ENCODE results near the gene CCDC138.

CCDC138 gene

DNA sequence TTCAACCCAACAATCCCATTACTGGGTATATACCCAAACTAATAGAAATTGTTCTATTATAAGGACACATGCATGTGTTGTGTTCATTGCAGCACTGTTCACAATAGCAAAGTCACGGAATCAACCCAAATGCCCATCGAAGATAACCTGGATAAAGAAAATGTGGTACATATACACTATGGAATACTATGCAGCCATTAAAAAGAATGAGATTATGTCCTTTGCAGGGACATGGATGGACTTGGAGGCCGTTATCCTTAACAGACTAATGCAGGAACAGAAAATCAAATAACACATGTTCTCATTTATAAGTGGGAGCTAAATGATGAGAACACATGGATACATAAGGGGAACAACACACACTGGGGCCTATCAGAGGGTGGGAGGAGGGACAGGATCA is 65.8 kb downstream of the CCDC138 start:
- DNase-seq (ENCODE audit: insufficient read length, low spot score): no peak
- no peak for FAIRE-seq
- TF ChIP-seq CTCF (IDR thresholded peaks at IDR 0.05; ENCODE audit: insufficient read depth, missing control alignments): no peak

- DNase-seq (ENCODE audit: insufficient read length, low spot score) (no peak), FAIRE-seq (no peak)
- no peak for TF ChIP-seq CTCF (IDR thresholded peaks at IDR 0.05; ENCODE audit: insufficient read depth, missing control alignments)
Measured at GRCh38 chr2:108853421-108853820, 66.8 kb downstream of the CCDC138 start.

DNA sequence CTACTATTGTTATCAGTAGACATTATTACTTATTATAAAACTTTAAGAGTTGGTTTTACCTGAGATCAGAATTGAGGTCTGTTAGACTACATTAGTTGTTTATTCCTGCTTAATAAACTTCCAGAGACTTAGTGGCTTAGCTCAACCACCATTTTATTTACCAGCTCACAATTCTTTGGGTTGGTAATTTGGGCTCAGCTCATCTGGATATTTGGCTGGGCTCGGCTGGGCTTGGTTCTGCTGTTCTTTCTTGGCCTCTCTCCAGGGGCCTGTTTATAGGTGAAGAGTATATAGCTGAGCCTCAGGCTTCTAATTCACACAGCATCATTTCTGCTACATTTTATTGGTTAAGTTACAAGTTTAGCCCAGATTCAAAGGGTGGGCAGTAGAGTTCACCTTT is 67.9 kb downstream of the CCDC138 start:
- FAIRE-seq: no peak
- TF ChIP-seq CTCF (IDR thresholded peaks at IDR 0.05; ENCODE audit: insufficient read depth, missing control alignments): no peak
- no peak for DNase-seq (ENCODE audit: insufficient read length, low spot score)

DNA sequence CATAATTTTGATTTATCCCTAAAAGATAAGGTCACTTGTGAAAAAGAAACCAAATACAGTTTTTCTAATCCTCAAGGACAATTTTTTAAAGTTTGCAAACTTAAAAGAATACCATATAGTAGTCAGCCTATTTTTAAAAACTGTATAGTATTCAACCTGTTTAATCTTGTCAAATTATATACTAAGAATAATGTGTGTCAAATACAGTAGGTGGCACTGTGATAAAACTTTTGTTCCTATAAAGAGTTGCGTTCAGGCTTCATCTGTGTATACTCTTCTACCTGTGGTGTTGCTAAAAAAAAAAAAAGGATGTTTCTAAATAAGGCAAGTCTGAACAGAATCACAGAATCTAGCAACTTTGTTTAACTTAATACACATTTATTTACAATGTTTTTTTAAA is 68.6 kb downstream of the CCDC138 start:
- DNase-seq (ENCODE audit: insufficient read length, low spot score): no peak
- peak; percentile 61 for FAIRE-seq
- TF ChIP-seq CTCF (IDR thresholded peaks at IDR 0.05; ENCODE audit: insufficient read depth, missing control alignments): peak; percentile 30

- DNase-seq (ENCODE audit: insufficient read length, low spot score) (no peak), FAIRE-seq (no peak)
- no peak for TF ChIP-seq CTCF (IDR thresholded peaks at IDR 0.05; ENCODE audit: insufficient read depth, missing control alignments)
Measured at GRCh38 chr2:108858894-108859293, 72.3 kb downstream of the CCDC138 start.

- FAIRE-seq (no peak), DNase-seq (ENCODE audit: insufficient read length, low spot score) (no peak)
- no peak for TF ChIP-seq CTCF (IDR thresholded peaks at IDR 0.05; ENCODE audit: insufficient read depth, missing control alignments)
Measured at GRCh38 chr2:108866041-108866440, 79.5 kb downstream of the CCDC138 start.

GRCh38 chr2:108868911-108869310 is 82.3 kb downstream of the CCDC138 start:
- TF ChIP-seq CTCF (IDR thresholded peaks at IDR 0.05; ENCODE audit: insufficient read depth, missing control alignments): no peak
- no peak for DNase-seq (ENCODE audit: insufficient read length, low spot score)
- FAIRE-seq: no peak

Data from D721Med (cell line).